GM18508 (cell line): ENCODE measurements around the gene CREB3L2.
"Not testable (repeated sequence)": the region's sequence is repeated elsewhere in the genome, so short reads cannot be mapped to it uniquely, and the experiment has no call there.

ENCODE experiments used
- ATAC-seq: cut with Tn5 transposase; IDR thresholded peaks from one replicate; pipeline ENCODE4 v1.9.1; 2021; ENCODE audit warnings: moderate number of reproducible peaks; ENCODE audit not compliant: insufficient read depth, unreplicated experiment

The CREB3L2 gene, protein sequence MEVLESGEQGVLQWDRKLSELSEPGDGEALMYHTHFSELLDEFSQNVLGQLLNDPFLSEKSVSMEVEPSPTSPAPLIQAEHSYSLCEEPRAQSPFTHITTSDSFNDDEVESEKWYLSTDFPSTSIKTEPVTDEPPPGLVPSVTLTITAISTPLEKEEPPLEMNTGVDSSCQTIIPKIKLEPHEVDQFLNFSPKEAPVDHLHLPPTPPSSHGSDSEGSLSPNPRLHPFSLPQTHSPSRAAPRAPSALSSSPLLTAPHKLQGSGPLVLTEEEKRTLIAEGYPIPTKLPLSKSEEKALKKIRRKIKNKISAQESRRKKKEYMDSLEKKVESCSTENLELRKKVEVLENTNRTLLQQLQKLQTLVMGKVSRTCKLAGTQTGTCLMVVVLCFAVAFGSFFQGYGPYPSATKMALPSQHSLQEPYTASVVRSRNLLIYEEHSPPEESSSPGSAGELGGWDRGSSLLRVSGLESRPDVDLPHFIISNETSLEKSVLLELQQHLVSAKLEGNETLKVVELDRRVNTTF

DNA sequence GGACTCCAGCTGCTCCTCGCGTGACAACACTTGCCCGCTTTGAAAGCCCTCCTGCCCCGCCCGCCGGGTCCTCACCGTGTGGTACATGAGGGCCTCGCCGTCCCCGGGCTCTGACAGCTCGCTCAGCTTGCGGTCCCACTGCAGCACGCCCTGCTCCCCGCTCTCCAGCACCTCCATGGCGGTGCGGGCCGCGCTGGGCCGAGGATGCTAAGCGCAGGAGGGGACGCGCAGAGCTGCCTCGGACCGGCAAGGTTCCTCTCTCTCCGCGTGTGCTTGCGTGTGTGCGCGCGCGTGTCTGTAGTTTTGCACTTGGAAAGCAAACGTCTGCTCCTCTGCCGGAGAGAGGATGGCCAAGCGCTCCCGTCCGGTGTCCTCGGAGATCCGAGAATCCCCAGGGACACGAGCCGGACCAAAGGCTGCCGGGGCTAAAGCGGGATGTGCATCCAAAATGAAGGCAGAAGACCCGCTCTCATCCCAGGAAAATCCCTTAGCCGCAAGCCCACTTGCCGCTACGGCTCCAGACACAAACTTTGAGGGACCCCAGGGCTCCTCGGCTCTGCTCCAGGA is at the start of gene CREB3L2:
CREB3L2 (minus strand) TSS at position 558 of the 567 bp plus-strand sequence; CDS start at position 177, 381 bp downstream.
- ATAC-seq, result peak; percentile 15

DNA sequence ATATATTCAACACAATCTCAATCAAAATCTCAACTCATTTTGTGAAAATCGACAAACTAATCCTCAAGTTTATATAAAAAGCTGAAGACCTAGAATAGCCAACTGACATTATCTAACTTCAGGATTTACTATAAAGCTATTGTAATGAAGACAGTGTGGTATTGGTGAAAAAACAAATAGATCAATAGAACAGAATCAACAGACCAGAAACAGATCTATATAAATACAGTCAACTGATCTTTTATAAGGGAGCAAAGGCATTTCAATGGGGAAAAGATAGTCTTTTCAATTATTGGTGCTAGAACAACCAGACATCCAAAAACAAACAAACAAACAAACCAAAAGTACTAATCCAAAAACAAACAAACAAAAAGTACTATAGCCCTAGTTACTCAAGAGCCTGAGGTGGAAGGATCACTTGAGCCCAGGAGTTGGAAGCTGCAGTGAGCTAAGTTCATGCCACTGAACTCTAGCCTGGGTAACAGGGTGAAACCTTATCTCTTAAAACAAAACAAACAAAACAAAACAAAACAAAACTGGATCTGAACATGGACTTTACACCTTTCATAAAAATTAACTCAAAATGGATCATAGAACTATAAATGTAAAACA is 47.7 kb upstream of the CREB3L2 start:
- no peak for ATAC-seq

DNA sequence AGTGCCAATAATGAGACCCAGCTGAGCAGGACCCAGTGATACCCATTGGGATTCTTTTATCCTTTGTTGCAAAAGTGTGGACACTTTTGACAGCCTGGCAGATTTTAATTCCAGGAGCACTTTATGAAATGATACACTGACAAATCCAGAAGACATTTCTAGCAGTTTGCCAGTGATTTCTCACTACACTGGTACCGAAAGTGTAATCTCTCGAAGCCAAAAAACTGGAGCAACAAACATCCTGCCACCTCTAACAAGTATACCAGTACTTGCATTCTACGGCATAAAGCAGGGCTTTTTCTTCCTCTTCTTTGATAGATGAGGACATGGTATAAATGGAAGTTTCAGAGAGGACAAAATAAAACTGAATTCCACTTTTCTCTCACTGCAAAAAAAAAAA is 46.0 kb upstream of the CREB3L2 start:
- no peak for ATAC-seq

DNA sequence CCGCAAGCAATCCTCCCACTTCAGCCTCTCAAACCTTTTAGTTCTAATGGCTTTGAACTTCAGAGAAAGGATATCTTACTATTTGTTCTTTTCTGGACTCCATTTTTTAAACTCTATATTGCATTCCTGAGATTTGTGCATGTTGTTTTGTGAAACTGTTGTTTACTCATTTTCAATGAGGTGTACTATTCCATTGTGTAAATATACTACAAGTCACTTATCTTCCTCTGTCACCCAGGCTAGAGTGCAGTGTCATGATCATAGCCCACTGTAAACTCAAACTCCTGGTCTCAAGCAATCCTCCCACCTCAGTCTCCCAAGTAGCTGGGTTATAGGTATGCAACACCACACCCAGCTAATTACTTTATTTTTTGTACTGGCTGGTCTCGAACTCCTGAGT is 43.0 kb upstream of the CREB3L2 start:
- ATAC-seq, result no peak

DNA sequence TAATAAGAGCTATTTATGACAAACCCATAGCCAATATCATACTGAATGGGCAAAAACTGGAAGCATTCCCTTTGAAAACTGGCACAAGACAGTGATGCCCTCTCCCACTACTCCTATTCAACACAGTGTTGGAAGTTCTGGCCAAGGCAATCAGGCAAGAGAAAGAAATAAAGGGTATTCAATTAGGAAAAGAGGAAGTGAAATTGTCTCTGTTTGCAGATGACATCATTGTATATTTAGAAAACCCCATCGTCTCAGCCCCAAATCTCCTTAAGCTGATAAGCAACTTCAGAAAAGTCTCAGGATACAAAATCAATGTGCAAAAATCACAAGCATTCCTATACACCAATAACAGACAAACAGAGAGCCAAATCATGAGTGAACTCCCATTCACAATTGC is 38.2 kb upstream of the CREB3L2 start:
- not testable (repeated sequence) for ATAC-seq

DNA sequence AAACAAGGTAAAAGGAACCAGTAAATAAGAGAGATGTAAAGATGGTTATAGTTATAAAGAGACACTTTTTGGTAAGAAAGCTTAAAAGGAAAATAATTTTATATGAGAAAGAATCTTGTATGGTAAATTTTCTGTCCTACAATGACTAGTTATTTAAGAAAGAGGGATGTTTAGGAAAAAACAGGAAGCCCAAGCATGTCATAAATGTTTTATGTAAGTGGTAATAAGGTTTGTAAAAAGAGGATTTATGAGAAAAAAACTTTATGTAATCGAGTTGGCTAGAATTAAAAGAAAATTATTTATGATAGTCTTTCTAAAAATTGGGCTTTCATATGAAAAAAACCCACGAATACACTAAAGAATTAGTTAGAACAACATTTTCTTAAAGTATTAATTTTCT is 34.2 kb upstream of the CREB3L2 start:
- no peak for ATAC-seq

DNA sequence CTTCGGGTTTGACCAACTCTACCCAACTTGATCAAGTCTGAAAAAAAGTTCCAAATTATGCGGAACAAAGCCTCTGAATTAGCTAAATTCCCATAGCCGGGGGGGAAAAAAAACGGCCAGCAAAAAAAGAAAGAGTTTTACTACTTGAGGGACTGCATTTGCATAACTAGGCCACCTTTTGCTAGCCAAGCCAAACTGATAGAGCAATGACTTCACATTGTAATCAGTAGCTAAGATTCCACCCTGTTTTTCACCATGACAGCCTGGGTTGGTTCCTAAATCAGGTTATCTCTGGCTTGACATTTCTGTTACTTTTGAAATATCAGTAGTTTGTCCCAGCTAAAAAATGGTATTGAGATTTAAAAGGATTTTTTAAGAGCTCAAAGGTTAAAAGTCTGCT is 31.4 kb upstream of the CREB3L2 start:
- ATAC-seq, result no peak

DNA sequence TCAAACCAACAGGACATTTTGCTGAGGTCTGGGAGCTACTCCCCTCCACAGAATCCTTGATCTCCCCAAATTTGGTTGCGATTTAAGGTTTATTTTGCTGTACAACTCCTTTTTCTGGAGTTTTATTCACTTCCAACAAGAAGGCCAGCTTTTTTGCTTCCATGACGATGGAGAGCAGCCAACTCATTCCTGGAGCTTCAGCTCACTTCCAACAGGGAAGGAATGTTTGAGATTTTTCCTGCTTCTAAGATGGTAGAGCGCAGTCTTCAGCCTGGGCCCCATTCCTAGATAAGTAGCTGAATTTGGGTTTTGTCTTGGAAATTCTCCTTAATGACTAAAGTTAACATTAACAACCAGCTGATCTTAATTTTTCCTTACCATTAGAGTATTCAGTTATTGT is 30.9 kb upstream of the CREB3L2 start:
- ATAC-seq, result no peak

DNA sequence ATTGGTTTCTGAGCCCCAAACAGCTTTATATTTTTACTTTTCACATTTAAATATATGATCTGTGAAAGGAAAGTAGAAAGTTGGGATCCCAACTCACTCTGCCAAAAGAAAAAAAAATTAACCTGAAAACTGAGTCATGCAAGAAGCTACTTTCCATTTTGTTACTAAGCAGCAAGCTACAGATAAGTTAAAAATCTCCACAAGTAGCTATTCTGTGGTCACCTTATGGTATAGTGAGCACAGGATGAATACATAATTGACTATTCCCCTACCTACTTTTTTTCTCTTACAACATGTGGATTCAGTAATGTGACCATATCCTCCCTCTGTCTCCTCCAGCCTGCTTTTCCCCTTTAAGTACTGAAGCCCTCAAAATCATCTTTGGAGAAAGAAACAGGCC is 30.3 kb upstream of the CREB3L2 start:
- ATAC-seq, result no peak

DNA sequence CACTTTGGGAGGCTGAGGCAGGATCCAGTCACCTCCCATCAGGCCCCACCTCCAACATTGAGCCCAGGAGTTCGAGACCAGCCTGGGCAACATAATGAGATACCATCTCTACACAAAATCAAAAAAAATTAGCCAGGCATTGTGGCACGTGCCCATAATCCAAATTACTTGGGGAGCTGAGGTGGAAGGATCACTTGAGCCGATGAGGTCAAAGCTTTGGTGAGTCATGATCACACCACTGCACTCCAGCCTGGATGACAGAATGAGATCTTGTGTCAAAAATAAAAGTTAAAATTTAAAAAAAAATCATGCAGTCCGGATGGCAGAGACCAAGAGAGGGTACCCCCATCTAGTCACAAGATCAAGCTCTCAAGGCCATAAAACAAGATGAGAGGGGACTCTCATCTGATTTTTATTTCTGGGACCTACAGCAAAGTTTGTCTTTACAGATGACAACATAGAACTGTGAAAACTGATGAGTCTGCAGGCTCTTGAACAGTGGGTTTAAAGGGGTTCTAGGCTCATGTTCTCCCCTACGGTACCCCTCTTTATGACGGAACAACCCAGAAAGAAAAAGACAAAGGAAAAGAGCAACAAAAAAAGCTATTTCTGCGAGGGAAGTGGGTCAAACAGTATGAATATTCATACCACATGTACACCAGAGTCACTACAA is 28.9 kb upstream of the CREB3L2 start:
- no peak for ATAC-seq

DNA sequence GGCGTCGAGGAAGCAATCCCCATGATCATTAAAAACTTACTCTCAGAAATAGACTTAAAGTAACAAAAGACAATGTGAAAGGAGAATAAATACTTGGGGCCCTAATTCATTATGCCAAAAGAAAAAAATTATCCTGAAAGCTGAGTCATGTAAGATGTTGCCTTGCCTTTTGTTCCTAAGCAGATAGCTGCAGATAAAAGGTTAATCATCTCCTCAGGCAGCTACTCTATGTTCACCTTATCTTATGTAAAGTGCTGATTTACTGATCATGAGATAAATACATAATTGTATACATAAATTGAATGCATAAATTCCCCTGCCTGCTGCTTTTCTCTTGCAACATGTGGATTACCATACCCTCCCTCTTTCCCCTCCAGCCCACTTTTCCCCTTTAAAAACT is 28.1 kb upstream of the CREB3L2 start:
- ATAC-seq, result no peak

DNA sequence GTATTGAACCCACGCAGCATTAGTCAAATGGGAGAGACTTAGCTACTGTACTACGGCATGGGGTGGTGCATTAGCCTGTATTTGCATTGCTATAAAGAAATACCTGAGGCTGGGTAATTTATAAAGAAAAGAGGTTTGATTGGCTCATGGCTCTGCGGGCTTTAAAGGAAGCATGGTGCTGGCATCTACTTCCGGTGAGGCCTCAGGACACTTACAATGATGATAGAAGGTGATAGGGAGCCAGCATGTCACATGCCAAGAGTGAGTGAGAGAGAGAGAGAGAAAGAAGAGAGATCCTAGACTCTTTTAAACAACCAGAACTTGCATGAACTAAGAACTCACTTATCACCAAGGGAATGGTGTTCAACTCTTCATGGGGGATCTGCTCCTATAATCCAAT is 27.2 kb upstream of the CREB3L2 start:
- no peak for ATAC-seq

DNA sequence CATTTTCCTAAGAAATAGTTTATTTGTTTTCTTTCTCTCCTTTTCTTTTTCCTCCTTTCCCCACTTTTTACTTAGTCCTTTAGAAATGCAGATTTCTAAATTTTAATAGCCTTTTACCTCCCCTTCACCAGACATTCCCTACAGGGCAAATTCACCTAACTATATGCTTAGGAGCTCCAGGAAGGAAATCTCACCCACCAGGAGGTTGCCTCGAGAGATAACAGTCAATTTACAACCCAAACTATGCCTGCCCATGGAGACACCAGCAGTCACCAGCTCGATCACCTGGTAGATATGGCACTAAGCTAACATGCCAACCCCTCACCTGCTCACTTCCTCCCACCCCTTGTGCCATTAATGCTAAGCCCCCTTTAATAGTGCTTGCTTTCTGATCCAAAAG is 25.2 kb upstream of the CREB3L2 start:
- ATAC-seq, result no peak

DNA sequence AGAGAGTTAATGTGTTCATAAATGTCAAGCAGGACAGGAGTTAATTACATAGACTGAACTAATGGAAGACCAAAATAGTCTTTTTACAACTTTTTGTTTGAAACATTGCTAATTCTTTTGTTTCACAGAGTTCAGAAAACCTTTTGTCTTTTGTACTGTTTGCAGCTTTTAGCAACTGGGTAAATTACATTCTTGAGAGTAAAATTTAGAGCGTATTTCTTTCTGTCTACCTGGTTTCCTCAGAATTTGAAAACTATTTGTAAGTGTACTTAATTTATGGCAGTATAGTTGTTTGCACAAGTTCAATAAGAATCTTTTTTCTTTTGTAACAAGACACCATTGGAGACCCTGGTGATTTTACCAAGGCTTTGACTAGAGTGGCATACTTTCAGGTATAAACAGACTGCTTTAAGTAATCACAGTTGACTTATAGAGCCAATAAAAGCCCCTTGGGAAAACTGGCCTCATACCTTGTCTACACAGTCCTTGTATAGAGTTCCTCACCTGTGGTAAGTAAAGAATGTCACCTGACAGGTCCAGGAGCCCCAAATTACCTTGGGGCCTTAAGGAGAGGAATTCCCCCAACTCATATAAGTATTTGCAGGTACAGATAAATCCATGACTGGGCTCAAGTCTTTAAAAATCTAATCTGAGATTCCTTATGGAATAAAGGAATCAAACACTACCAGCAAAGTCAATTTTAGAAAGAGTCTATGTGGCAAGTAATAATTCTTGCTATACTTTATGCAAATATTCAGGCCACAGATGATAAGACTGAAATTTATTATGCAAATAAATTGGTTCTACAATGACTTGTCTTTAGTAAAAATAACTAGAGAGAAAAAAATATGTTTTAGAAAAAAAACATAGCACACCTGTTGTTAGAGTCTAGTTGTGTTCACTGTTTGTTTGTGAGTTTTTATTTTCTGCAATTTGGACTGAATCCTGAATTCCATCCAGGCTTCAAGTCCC is 23.6 kb upstream of the CREB3L2 start:
- ATAC-seq, result no peak

DNA sequence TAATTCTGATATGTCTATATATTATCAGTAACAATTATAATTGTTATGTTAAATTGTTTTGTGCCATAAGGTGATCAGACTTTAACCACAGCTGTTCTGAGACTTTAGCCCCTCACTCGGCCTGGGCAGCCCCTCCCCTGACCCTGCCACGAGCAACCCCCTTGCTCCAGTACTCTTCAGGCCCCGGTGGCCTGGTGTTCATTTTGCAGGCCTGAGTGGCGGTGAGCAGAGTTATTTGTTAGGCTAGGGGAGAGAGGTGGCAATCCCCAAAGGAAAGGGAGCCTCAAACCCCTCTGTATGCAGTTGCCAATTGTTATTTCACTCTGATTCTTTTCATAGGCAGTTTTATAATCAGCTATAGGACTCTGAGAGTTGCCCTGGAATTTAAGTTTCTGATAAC is 22.9 kb upstream of the CREB3L2 start:
- no peak for ATAC-seq

DNA sequence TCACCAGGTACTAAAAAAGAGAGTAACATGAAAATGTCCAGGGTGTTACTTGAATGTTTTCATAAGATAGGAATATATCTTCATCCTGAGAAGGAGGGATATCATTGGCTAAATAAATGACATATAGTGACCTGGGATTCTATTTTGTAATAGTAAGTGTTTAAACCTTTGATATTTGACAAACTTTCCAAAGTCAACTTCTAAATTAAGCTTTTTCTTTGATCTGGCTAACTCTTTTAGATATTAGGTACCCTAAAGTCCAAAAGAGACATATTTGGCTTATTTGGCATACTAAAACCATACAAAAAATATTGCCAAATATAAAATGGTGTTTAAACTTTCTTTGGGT is 22.4 kb upstream of the CREB3L2 start:
- no peak for ATAC-seq

DNA sequence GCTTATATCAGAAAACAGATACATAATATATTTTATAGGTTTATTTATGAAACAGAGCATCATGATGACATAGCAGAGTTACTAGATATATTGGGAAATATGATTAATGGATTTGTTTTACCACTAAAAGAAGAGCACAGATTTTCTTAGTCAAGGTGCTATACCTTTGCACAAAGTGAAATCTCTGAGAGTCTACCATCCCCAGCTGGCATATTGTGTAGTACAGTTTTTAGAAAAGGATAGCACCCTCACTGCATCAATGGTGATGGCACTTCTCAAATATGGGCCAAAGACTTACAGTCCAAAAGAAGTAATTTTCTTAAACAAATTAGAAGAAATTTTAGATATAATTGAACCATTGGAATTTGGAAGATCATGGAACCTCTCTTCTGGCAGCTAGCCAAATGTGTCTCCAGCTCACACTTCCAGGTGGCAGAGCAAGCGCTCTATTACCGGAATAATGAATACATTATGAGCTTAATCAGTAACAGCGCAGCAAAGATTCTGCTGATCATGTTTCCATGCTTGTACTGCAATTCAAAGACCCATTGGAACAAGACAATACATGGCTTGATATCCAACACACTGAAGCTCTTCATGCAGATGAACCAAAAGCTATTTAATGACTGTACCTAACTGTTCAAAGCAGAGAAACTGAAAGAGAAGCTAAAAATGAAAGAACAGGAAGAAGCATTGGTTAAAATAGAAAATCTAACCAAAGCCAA is 21.9 kb upstream of the CREB3L2 start:
- ATAC-seq, result peak; percentile 81

DNA sequence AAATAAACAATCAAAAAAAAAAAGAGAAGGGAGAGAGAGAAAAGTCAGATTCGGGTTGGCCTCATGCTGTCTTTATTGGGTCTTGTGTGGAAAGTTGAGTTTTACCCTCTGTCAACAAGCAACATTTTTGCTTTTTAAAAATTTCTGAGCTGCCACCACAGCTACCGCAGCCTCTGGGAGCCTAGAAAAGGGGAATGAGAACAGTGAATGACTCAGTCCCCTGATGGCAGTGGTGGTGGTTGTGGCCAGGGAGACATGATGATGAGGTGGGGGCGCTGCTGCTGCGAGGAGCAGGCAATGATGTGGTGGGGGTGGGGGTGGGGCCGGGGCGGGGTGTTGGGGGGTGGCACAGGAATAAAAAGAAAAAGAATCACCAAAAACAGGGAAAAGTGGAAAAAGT is 20.0 kb upstream of the CREB3L2 start:
- ATAC-seq, result no peak

DNA sequence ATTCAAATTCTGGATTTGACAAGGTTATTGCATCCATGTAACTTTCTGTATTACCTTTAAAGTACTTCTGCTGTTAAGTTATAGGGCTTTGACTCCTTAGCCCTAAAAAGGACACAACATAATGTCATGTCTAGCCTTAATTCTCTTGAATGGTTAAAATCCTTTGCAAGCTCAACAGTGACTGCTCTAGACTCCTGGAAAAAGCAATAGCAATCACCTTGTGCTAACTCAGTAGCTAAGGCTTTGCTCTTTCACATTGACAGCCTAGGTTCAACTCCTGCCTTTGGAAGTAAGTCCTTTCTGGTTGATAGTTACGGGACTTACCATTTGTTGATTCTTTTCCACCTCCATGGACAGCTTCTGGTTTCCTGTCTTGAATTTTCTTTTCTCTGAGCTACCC is 16.1 kb upstream of the CREB3L2 start:
- no peak for ATAC-seq
